GM18505 (cell line): ENCODE results near the gene TRIM14.
A peak's percentile ranks its signal among the peaks of the same experiment; 100 is the strongest.

Experiments
- ATAC-seq: cut with Tn5 transposase; IDR thresholded peaks from one replicate; pipeline ENCODE4 v1.9.1; 2021; ENCODE audit not compliant: unreplicated experiment
- POLR2A ChIP-seq: IDR thresholded peaks from 4 replicates; pipeline ENCODE4 v1.6.1; 2011; ENCODE audit warnings: borderline replicate concordance; ENCODE audit not compliant: insufficient read depth, insufficient read length; ENCODE audit errors: extremely low read depth

The TRIM14 gene, protein sequence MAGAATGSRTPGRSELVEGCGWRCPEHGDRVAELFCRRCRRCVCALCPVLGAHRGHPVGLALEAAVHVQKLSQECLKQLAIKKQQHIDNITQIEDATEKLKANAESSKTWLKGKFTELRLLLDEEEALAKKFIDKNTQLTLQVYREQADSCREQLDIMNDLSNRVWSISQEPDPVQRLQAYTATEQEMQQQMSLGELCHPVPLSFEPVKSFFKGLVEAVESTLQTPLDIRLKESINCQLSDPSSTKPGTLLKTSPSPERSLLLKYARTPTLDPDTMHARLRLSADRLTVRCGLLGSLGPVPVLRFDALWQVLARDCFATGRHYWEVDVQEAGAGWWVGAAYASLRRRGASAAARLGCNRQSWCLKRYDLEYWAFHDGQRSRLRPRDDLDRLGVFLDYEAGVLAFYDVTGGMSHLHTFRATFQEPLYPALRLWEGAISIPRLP

DNA sequence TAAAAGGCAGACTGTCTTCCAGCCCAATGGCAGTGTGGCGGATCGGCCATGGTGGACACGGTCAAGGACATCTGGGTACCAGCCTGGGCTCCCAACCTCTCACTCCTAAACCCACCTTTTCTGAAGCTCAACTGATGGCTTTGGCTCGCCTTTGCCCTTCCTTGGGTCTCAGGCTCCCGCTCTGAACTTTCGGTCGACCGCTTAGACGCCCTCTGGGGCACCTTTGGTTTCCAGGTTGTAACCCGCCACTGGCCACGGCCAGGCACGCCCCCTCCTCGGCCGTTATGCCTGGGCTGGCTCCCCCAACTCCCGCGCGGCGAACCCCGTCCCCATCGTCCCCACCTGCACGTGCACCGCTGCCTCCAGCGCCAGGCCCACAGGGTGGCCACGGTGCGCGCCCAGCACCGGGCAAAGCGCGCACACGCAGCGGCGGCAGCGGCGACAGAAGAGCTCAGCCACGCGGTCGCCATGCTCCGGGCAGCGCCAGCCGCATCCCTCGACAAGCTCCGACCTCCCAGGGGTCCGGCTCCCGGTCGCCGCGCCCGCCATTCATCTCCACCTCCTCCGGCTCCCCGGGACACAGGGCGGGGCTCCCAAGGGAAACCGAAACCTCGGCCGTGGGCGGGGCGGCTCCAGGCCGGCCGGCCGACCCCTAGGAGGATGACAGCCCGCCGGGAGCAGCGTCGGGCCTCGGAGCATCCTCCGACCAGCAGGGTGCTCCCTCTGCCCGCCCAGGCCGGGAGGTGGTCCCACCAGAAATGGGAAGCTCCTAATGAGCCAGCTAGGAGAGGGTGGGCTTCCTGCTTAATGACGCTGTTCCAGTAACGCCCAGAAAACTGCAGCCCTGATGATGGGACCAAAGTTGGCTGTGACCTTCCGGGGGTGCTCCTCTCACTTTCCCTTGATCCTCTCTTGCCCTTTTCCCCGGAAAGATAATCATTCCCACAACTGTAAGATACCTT is at the start of gene TRIM14:
TRIM14 (minus strand) TSS at position 583 of the 962 bp plus-strand sequence; CDS start at position 549, 34 bp downstream.
- ATAC-seq: peak; percentile 56
- TF ChIP-seq POLR2A: peak; percentile 60

DNA sequence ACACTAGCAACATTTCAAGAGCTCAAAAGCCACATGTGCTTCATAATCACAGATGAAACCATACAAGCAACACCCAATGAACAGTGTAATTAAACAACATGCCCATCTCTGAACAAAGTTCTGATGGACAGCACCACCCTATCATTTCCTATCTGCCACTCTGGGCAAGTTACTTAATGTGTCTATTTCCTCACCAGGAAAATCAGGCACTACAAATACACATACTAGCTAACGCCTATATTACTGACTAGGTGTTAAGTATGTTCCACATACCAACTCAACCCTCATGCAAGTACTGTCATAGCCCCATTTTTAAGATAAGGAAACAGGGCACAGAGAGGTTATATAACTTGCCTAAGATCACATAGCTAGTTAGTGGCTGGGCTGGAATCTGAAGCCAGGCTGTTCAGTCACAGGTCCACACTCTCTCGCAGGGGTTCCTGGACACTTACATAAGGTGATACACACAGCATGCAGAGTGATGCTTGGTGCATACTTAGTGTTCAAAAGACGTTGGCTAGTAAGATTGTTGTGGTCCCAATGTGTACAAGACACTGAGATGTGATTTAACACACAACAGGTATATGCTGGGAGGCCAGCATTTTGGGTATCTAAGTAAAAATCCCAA is 49.2 kb upstream of the TRIM14 start:
- no peak for TF ChIP-seq POLR2A
- no peak for ATAC-seq

GRCh38 chr9:98164912-98165311 is 45.9 kb upstream of the TRIM14 start:
- ATAC-seq: no peak
- TF ChIP-seq POLR2A: no peak

GRCh38 chr9:98162613-98163012 is 43.6 kb upstream of the TRIM14 start:
- no peak for TF ChIP-seq POLR2A
- ATAC-seq: no peak

GRCh38 chr9:98161851-98162250 is 42.8 kb upstream of the TRIM14 start:
- ATAC-seq: no peak
- TF ChIP-seq POLR2A: no peak

DNA sequence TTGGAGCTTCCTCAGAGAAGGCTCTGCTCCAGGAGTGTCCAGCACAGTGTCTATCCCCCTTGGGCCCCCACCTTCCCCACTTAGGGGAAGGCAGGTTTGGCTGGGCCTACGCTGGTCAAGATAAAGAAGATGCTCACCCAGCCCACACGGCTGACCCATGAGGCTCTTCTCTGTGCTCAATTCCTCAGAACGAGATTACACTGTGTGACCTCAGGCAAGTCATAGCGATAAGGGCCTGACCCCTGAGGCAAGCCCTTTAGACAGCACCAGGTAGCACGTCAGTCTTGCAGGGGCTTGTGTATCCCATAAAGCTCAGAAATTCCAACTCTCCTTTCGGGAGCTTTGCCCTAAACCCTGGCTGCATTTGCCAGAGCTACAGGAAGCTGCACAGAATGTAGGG is 40.8 kb upstream of the TRIM14 start:
- no peak for TF ChIP-seq POLR2A
- no peak for ATAC-seq

DNA sequence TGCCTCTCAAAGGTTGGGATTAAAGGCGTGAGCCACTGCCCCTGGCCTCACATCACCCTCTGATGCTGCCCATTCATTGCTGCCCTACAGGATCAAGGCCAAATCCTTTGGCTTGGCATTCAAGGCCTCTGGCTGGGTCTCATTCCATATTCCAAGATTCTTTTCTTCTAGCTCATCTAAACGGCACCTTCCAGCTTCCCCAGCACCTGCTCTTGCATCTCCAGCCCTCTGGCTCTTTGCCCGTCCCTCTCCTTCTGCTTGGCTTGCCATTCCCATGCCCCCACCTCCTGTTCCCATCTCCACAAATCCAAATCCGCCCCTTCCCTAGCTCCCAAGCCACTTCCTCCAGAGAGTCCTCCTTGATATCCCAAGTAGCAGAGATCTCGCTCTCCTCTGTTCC is 40.3 kb upstream of the TRIM14 start:
- no peak for TF ChIP-seq POLR2A
- no peak for ATAC-seq

DNA sequence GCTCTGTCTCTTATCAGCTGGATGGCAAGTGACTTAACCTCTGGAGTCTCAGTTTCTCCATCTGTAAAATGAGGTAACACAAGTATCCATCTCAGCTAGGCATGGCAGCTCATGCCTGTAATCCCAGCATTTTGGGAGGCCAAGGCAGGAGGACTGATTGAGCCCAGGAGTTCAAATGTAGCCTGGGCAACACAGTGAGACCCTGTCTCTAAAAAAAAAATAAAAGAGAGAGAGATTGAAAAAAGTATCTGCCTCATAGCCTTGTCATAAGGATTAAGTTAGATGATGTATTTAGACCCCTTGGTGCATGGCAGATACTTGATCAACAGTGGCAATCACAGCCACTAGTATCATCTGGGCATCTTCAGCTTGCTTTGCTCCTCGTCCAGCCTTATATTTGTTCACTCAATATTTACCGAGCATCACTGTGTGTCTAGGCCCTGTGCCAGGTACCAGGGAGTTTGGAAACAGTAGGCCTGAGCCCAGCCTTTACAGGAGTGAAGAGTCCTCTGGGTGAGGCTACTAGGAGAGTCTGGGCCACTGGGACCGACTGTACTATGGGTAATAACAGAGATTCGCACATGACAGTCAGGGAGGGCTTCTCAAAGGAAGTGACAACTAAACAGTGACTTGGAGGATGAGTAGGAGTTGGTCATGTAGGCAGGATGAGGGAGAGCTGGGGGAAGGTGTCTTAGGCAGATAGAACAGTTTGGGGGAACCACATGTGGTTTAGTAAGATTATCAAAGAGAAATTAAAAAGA is 39.2 kb upstream of the TRIM14 start:
- TF ChIP-seq POLR2A: no peak
- no peak for ATAC-seq

DNA sequence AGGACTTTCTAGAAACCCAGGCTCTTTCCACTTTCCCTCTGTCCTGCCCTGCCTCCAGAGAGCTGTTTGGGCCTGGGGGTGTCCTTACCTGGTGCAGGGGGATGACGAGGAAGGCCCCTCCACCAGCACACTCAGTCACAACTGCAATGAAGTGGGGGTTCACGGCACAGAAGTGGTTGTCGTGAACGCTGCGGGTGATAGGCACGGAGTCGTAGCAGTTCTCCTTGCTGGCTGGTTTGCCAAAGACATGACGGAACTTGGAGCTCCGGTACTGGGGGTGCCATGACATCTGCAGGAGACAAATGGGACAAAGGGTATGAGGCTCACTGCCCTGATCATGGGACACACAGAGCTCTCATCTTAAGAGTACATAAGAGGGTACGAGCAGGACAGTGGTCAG is 38.4 kb upstream of the TRIM14 start:
- no peak for TF ChIP-seq POLR2A
- no peak for ATAC-seq

- TF ChIP-seq POLR2A: no peak
- no peak for ATAC-seq
These were observed 35.7 kb upstream of the TRIM14 start for GRCh38 chr9:98154678-98155077.

- no peak for TF ChIP-seq POLR2A
- no peak for ATAC-seq
These were observed 33.5 kb upstream of the TRIM14 start for GRCh38 chr9:98152526-98152925.

DNA sequence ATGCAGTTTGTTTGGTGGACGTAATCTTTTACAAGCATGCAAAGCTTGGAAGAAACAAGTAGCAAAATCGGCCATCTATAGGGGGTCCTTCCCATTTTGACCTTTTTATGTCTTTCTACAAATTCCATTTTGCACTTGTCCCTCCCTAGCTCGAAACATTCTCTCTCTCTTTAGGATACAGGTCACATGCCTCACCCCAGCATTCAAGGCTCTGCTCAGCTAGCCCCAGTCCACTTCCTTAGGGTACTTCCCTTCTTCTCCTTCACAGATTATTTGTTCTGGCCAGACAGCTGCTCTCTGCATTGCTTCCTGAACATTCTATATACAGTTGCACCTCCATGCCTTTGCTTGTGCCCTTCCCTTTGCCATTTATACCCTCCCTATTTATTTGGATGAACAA is 31.7 kb upstream of the TRIM14 start:
- no peak for TF ChIP-seq POLR2A
- ATAC-seq: no peak
